CD14-positive monocyte (primary cell): ENCODE measurements around the gene VSIG10L2. TPM values are rescaled to one million over a fixed set of nuclear protein-coding genes. Genes with fewer than 3 reads are reported as not detected.

Experiments
- DNase-seq, 3 donors: peaks; one replicate each; pipeline ENCODE4 v3.0.0-alpha.2; 2011 to 2022
- H2AFZ ChIP-seq: 2 replicates; pipeline ENCODE4 v1.6.0; 2012; ENCODE audit warnings: mild to moderate bottlenecking, low read depth, low read length, inconsistent platforms; ENCODE audit not compliant: insufficient read depth, poor library complexity, severe bottlenecking
- H3K27ac ChIP-seq, 2 donors: 1 replicate in 1 of 2; 2 replicates in 1 of 2; pipeline ENCODE4 v1.5.1; 2012 to 2013; ENCODE audit warnings: low read length in 2 of 2, control low read depth in 1 of 2, inconsistent platforms in 1 of 2, low read depth in 1 of 2, mild to moderate bottlenecking in 1 of 2
- H3K27me3 ChIP-seq, 2 donors: one replicate each; pipeline versions ENCODE4 v1.6.0 to v1.6.1; 2011 to 2013; ENCODE audit warnings: low read length in 2 of 2; ENCODE audit not compliant: control insufficient read depth in 2 of 2, insufficient read depth in 2 of 2
- H3K36me3 ChIP-seq, 2 donors: replicated peaks in 1 of 2; 1 replicate in 1 of 2; 2 replicates in 1 of 2; pipeline versions ENCODE4 v1.5.1 to v1.6.1; 2012 to 2013; ENCODE audit warnings: low read length in 2 of 2, control low read depth in 1 of 2, inconsistent platforms in 1 of 2, mild to moderate bottlenecking in 1 of 2; ENCODE audit not compliant: insufficient read depth in 2 of 2, control insufficient read depth in 1 of 2
- H3K4me1 ChIP-seq, 2 donors: 1 replicate in 1 of 2; 2 replicates in 1 of 2; pipeline versions ENCODE4 v1.5.1 to v1.6.1; 2012 to 2013; ENCODE audit warnings: low read length in 2 of 2, control low read depth in 1 of 2, inconsistent platforms in 1 of 2, mild to moderate bottlenecking in 1 of 2, moderate library complexity in 1 of 2; ENCODE audit not compliant: insufficient read depth in 2 of 2, control insufficient read depth in 1 of 2
- H3K4me2 ChIP-seq: replicated peaks from 2 replicates; pipeline ENCODE3; 2012; ENCODE audit warnings: low read length, moderate library complexity, mild to moderate bottlenecking; ENCODE audit not compliant: poor library complexity, severe bottlenecking; ENCODE audit errors: extremely low read depth
- H3K4me3 ChIP-seq, 3 experiments: fragments of 200-600 bp in 1 of 3; sonication (generic) in 1 of 3; replicated peaks in 1 of 3; 1 replicate in 2 of 3; 2 replicates in 1 of 3; pipeline ENCODE4 v1.5.1; 2011 to 2013; ENCODE audit warnings: low read length in 3 of 3, mild to moderate bottlenecking in 3 of 3, control low read depth in 2 of 3, low read depth in 2 of 3, inconsistent platforms in 1 of 3, moderate library complexity in 1 of 3
- H3K79me2 ChIP-seq: 2 replicates; pipeline ENCODE4 v1.6.0; 2012; ENCODE audit warnings: mild to moderate bottlenecking, control low read depth, inconsistent platforms, low read length, moderate library complexity; ENCODE audit not compliant: insufficient read depth
- H3K9ac ChIP-seq: 2 replicates; pipeline ENCODE4 v1.6.0; 2017; ENCODE audit warnings: low read length, mild to moderate bottlenecking; ENCODE audit not compliant: insufficient read depth, poor library complexity, severe bottlenecking
- H3K9me3 ChIP-seq, 2 donors: replicated peaks in 1 of 2; 1 replicate in 1 of 2; 2 replicates in 1 of 2; pipeline versions ENCODE4 v1.5.1 to v1.6.1; 2012 to 2013; ENCODE audit warnings: low read length in 2 of 2, control low read depth in 1 of 2; ENCODE audit not compliant: control insufficient read depth in 1 of 2, insufficient read depth in 1 of 2
- H4K20me1 ChIP-seq: 2 replicates; pipeline ENCODE4 v1.6.0; 2012; ENCODE audit warnings: mild to moderate bottlenecking, low read length, control low read depth, moderate library complexity; ENCODE audit not compliant: insufficient read depth
- H3K27ac Mint-ChIP-seq, 7 donors: one replicate each; pipeline ENCODE4 v1.8.0; 2020; ENCODE audit warnings: mild to moderate bottlenecking in 7 of 7, mixed read lengths in 7 of 7, moderate library complexity in 6 of 7, inconsistent platforms in 2 of 7
- H3K27me3 Mint-ChIP-seq, 3 donors: one replicate each; pipeline ENCODE4 v1.8.0; 2021 to 2022; ENCODE audit warnings: low read depth in 3 of 3, mild to moderate bottlenecking in 3 of 3, mixed read lengths in 3 of 3, moderate library complexity in 3 of 3, inconsistent platforms in 1 of 3
- H3K36me3 Mint-ChIP-seq, 2 donors: one replicate each; pipeline ENCODE4 v1.8.0; 2020; ENCODE audit warnings: mixed read lengths in 2 of 2, inconsistent platforms in 1 of 2, mild to moderate bottlenecking in 1 of 2
- H3K4me1 Mint-ChIP-seq: one replicate; pipeline ENCODE4 v1.8.0; 2020; ENCODE audit warnings: mild to moderate bottlenecking, mixed read lengths
- H3K4me3 Mint-ChIP-seq, 2 donors: one replicate each; pipeline ENCODE4 v1.8.0; 2020; ENCODE audit warnings: mild to moderate bottlenecking in 2 of 2, mixed read lengths in 2 of 2, moderate library complexity in 1 of 2
- H3K9me3 Mint-ChIP-seq, 7 donors: one replicate each; pipeline ENCODE4 v1.8.0; 2020 to 2022; ENCODE audit warnings: mixed read lengths in 7 of 7, mild to moderate bottlenecking in 6 of 7, moderate library complexity in 6 of 7, inconsistent platforms in 2 of 7
- WGBS: methylation state at CpG from one replicate; pipeline ENCODE4 v1.1.5; 2013; ENCODE audit warnings: missing lambda C conversion rate; ENCODE audit not compliant: insufficient coverage; 5-methylcytosine and 5-hydroxymethylcytosine counted together
- intact Hi-C, 2 donors: fragments of 100-400 bp; cut with micrococcal nuclease; formaldehyde crosslinking; loops; one replicate each; pipeline versions ENCODE4 v1.15.0 to v1.15.1; 2023
- polyA plus RNA-seq, 3 donors: library from polyadenylated mRNA; depleted of rRNA in 1 of 3; unstranded in 2 of 3; stranded (reverse) in 1 of 3; fragments of 300-500 nt in 2 of 3; fragments of >200 nt in 1 of 3; fragmentation: Illumina TruSeq in 2 of 3; gene quantifications; 1 replicate in 2 of 3; 2 replicates in 1 of 3; pipeline ENCODE4 v1.2.3, GENCODE V29; 2012 to 2021
- TF ChIP-seq, protein P1 (sequence below): fragments of 200-600 bp; IDR thresholded peaks from one replicate; pipeline ENCODE4 v1.8.0; 2022; ENCODE audit warnings: antibody characterized with exemption, mild to moderate bottlenecking

Gene VSIG10L2
- polyA plus RNA-seq, 3 donors = not detected

- Histone ChIP-seq H3K9ac (no peak overlapping the region), H3K9me3 (no peaks in the 10 kb centered on the region), H3K4me2 (no peak overlapping the region), H3K27me3 (no peaks in the 10 kb centered on the region), H3K27ac (no peak overlapping the region), H3K4me1 (no peaks in the 10 kb centered on the region), H4K20me1 (no peaks in the 10 kb centered on the region), H3K36me3 (no peaks in the 10 kb centered on the region), H3K4me3 (no peak overlapping the region), H2AFZ (no peak overlapping the region), H3K79me2 (no peaks in the 10 kb centered on the region)
- Mint-ChIP-seq H3K27me3 (peaks cover 4 to 6% (median 5%) of the 10 kb centered on the region in 3 donors), H3K9me3 (no peaks in the 10 kb centered on the region), H3K4me1 (no peaks in the 10 kb centered on the region), H3K36me3 (no peaks in the 10 kb centered on the region), H3K4me3 (no peak overlapping the region), H3K27ac (no peak overlapping the region)
- intact Hi-C loops = no loop called here
- TF ChIP-seq, protein P1, sequence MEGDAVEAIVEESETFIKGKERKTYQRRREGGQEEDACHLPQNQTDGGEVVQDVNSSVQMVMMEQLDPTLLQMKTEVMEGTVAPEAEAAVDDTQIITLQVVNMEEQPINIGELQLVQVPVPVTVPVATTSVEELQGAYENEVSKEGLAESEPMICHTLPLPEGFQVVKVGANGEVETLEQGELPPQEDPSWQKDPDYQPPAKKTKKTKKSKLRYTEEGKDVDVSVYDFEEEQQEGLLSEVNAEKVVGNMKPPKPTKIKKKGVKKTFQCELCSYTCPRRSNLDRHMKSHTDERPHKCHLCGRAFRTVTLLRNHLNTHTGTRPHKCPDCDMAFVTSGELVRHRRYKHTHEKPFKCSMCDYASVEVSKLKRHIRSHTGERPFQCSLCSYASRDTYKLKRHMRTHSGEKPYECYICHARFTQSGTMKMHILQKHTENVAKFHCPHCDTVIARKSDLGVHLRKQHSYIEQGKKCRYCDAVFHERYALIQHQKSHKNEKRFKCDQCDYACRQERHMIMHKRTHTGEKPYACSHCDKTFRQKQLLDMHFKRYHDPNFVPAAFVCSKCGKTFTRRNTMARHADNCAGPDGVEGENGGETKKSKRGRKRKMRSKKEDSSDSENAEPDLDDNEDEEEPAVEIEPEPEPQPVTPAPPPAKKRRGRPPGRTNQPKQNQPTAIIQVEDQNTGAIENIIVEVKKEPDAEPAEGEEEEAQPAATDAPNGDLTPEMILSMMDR = no peak
- DNase-seq = no peak
Observed at GRCh38 chr11:125976156-125976555, 30.3 kb downstream of the VSIG10L2 start.

DNA sequence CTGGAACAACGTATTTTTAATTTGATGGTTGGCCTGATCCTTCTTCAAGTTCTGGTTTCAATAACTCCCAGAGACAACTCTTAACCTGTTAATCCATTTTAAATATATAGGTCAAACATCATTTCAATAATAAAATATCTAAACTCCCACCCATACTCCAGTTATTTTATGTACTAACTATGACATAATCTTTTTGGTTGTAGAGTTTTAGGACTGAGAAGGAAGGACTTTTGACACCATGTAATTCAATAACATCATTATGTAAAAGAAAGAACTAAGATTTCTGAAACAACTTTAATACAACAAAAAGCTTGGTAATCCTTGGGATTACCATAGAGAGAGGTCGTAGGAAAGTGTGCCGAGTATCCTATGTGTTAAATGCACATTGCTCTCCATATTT lies 31.5 kb downstream of the VSIG10L2 start:
- no peaks in the 10 kb centered on the region for H3K4me1 ChIP-seq

More for the DNA sequence above, 31.5 kb downstream of the VSIG10L2 start:
- TF ChIP-seq, protein P1 = no peak
- Histone ChIP-seq H3K36me3 (no peaks in the 10 kb centered on the region), H3K27ac (no peak overlapping the region), H3K4me2 (no peak overlapping the region), H2AFZ (no peak overlapping the region), H3K4me3 (no peak overlapping the region), H4K20me1 (no peaks in the 10 kb centered on the region), H3K9me3 (no peaks in the 10 kb centered on the region), H3K9ac (no peak overlapping the region), H3K27me3 (no peaks in the 10 kb centered on the region), H3K79me2 (no peaks in the 10 kb centered on the region)
- H3K36me3 Mint-ChIP-seq = no peaks in the 10 kb centered on the region
- intact Hi-C loops = no loop called here
- H3K27me3 Mint-ChIP-seq = peaks cover 0 to 6% (median 5%) of the 10 kb centered on the region in 3 donors
- H3K4me1 Mint-ChIP-seq = no peaks in the 10 kb centered on the region
- no peak for DNase-seq
- no peak overlapping the region for H3K27ac Mint-ChIP-seq
- WGBS = no CpG with 5 or more reads among the region's 3 CpGs
- no peak overlapping the region for H3K4me3 Mint-ChIP-seq
- no peaks in the 10 kb centered on the region for H3K9me3 Mint-ChIP-seq
